GM19328 (cell line): ENCODE results near the gene OR10V1.
"Not testable (repeated sequence)": the region's sequence is repeated elsewhere in the genome, so short reads cannot be mapped to it uniquely, and the experiment has no call there.

Source experiments
- ATAC-seq: cut with Tn5 transposase; IDR thresholded peaks from one replicate; pipeline ENCODE4 v1.9.1; 2021; ENCODE audit warnings: mild to moderate bottlenecking, moderate library complexity; ENCODE audit not compliant: unreplicated experiment

The OR10V1 gene

GRCh38 chr11:59710136-59710847 is 3.4 kb downstream of the OR10V1 start:
- ATAC-seq = no peak

- ATAC-seq = no peak
Observed at GRCh38 chr11:59708537-59708936, 5.1 kb downstream of the OR10V1 start.

- ATAC-seq = no peak
Observed at GRCh38 chr11:59707371-59707770, 6.3 kb downstream of the OR10V1 start.

GRCh38 chr11:59706518-59707285 is 6.9 kb downstream of the OR10V1 start:
- ATAC-seq = no peak

GRCh38 chr11:59705294-59705693 is 8.4 kb downstream of the OR10V1 start:
- ATAC-seq = no peak

- not testable (repeated sequence) for ATAC-seq
Observed at GRCh38 chr11:59703515-59703914, 10.1 kb downstream of the OR10V1 start.

GRCh38 chr11:59700157-59700556 is 13.5 kb downstream of the OR10V1 start:
- ATAC-seq = not testable (repeated sequence)

- ATAC-seq = no peak
Observed at GRCh38 chr11:59698506-59698905, 15.1 kb downstream of the OR10V1 start.

- ATAC-seq = no peak
Observed at GRCh38 chr11:59692915-59693314, 20.7 kb downstream of the OR10V1 start.

- ATAC-seq = no peak
Observed at GRCh38 chr11:59691156-59691555, 22.5 kb downstream of the OR10V1 start.

- no peak for ATAC-seq
Observed at GRCh38 chr11:59689015-59689414, 24.6 kb downstream of the OR10V1 start.

- not testable (repeated sequence) for ATAC-seq
Observed at GRCh38 chr11:59681260-59681725, 32.4 kb downstream of the OR10V1 start.

- peak; percentile 91 for ATAC-seq
Observed at GRCh38 chr11:59680287-59681154, 33.1 kb downstream of the OR10V1 start.

- no peak for ATAC-seq
Observed at GRCh38 chr11:59679347-59679746, 34.3 kb downstream of the OR10V1 start.

GRCh38 chr11:59678813-59679165 is 34.9 kb downstream of the OR10V1 start:
- ATAC-seq = no peak

- ATAC-seq = no peak
Observed at GRCh38 chr11:59678118-59678812, 35.4 kb downstream of the OR10V1 start.

- no peak for ATAC-seq
Observed at GRCh38 chr11:59676205-59676604, 37.4 kb downstream of the OR10V1 start.

GRCh38 chr11:59674291-59674690 is 39.4 kb downstream of the OR10V1 start:
- ATAC-seq = no peak

GRCh38 chr11:59673291-59673690 is 40.4 kb downstream of the OR10V1 start:
- ATAC-seq = no peak

GRCh38 chr11:59671471-59671870 is 42.2 kb downstream of the OR10V1 start:
- ATAC-seq = no peak

GRCh38 chr11:59669611-59670009 is 44.0 kb downstream of the OR10V1 start:
- ATAC-seq = no peak
